Lung (tissue), 12 donors: ENCODE measurements around the gene INF2. TPM values are rescaled to one million over a fixed set of nuclear protein-coding genes. Genes with fewer than 3 reads are reported as not detected.

Source experiments
- ATAC-seq: fragments of 200-7000 bp; cut with Tn5 transposase; one replicate; pipeline ENCODE4 v1.9.1; 2020; ENCODE audit warnings: moderate number of reproducible peaks; ENCODE audit not compliant: insufficient read depth, low FRiP score
- DNase-seq, 3 donors: peaks; one replicate each; pipeline ENCODE4 v3.0.0-alpha.2; 2013 to 2017
- H3K27ac ChIP-seq, 2 donors: one replicate each; pipeline ENCODE4 v1.5.1; 2013; ENCODE audit warnings: mild to moderate bottlenecking in 2 of 2, moderate library complexity in 2 of 2, control low read depth in 1 of 2, inconsistent platforms in 1 of 2, low read depth in 1 of 2, low read length in 1 of 2
- H3K27me3 ChIP-seq, 3 donors: one replicate each; pipeline ENCODE4 v1.5.1; 2013; ENCODE audit warnings: low read length in 2 of 3; ENCODE audit not compliant: control insufficient read depth in 3 of 3, insufficient read depth in 3 of 3
- H3K36me3 ChIP-seq, 4 donors: one replicate each; pipeline ENCODE4 v1.5.1; 2013; ENCODE audit warnings: low read length in 4 of 4, mild to moderate bottlenecking in 1 of 4, moderate library complexity in 1 of 4; ENCODE audit not compliant: control insufficient read depth in 4 of 4, insufficient read depth in 4 of 4
- H3K4me1 ChIP-seq, 5 donors: one replicate each; pipeline ENCODE4 v1.5.1; 2013; ENCODE audit warnings: low read length in 5 of 5, mild to moderate bottlenecking in 2 of 5, moderate library complexity in 1 of 5; ENCODE audit not compliant: control insufficient read depth in 5 of 5, insufficient read depth in 5 of 5
- H3K4me3 ChIP-seq: one replicate; pipeline ENCODE4 v1.5.1; 2013; ENCODE audit warnings: mild to moderate bottlenecking, control low read depth, moderate library complexity
- H3K9ac ChIP-seq, 2 donors: one replicate each; pipeline ENCODE4 v1.5.1; 2013; ENCODE audit warnings: low read length in 2 of 2, control low read depth in 1 of 2; ENCODE audit not compliant: insufficient read depth in 1 of 2
- H3K9me3 ChIP-seq, 4 donors: one replicate each; pipeline ENCODE4 v1.5.1; 2013; ENCODE audit warnings: low read length in 3 of 4, mild to moderate bottlenecking in 1 of 4, moderate library complexity in 1 of 4; ENCODE audit not compliant: control insufficient read depth in 4 of 4, insufficient read depth in 3 of 4
- CTCF ChIP-seq: IDR thresholded peaks from 2 replicates; pipeline ENCODE4 v1.5.1; 2012; ENCODE audit warnings: mild to moderate bottlenecking; ENCODE audit errors: control extremely low read depth, extremely low read depth
- WGBS, 2 donors: extraction: QIAGEN DNeasy Blood & Tissue Kit; methylation state at CpG; one replicate each; pipeline ENCODE4 v1.1.7; 2013; 5-methylcytosine and 5-hydroxymethylcytosine counted together
- polyA plus RNA-seq, 2 donors: library from polyadenylated mRNA; stranded (reverse); fragments of 200-250 nt; gene quantifications; one replicate each; pipeline ENCODE4 v1.2.1, GENCODE V29; 2013
- total RNA-seq, 2 donors: library from RNA; depleted of rRNA in 1 of 2; stranded (reverse); fragments of >200 nt in 1 of 2; gene quantifications; one replicate each; pipeline ENCODE4 v1.2.1, GENCODE V29; 2014 to 2021
- donor health status: control.
- donor health status: control.
- donor health status: Bipolar disorder and iron deficiency.
- donor health status: healthy.
- donor health status: DM: yes; HTN: yes; CAD: no.

The INF2 gene
- total and polyA plus RNA-seq, 4 donors, result 46.1 to 119 (median 78.4) TPM

GRCh38 chr14:104708606-104709268 lies 19.3 kb downstream of the INF2 start:
- no peaks in the 10 kb centered on the region for H3K4me1 ChIP-seq
- DNase-seq, result peak; percentile 66 to 74 (median 66)
- H3K9me3 ChIP-seq, result no peaks in the 10 kb centered on the region
- peak; percentile 74 for ATAC-seq
- 55 to 56% methylated on average over 20 of the region's 20 CpGs for WGBS, 2 donors
- TF ChIP-seq CTCF, result peak; percentile 87
- H3K36me3 ChIP-seq, result peaks cover 0 to 68% (median 17%) of the 10 kb centered on the region in 4 donors
- no peak overlapping the region for H3K9ac ChIP-seq
- no peak overlapping the region for H3K27ac ChIP-seq
- no peak overlapping the region for H3K4me3 ChIP-seq
- H3K27me3 ChIP-seq, result no peaks in the 10 kb centered on the region

- Histone ChIP-seq H3K4me1 (no peaks in the 10 kb centered on the region), H3K9ac (no peak overlapping the region), H3K36me3 (peaks cover 0 to 68% (median 13%) of the 10 kb centered on the region in 4 donors), H3K4me3 (no peak overlapping the region), H3K27me3 (no peaks in the 10 kb centered on the region), H3K27ac (no peak overlapping the region), H3K9me3 (no peaks in the 10 kb centered on the region)
- ATAC-seq (no peak), DNase-seq (no peak)
- TF ChIP-seq CTCF, result no peak
- WGBS, 2 donors, result 89 to 91% methylated on average over 18 of the region's 18 CpGs
Measured at GRCh38 chr14:104709387-104710039, 20.1 kb downstream of the INF2 start.

- Histone ChIP-seq H3K9me3 (no peaks in the 10 kb centered on the region), H3K27me3 (no peaks in the 10 kb centered on the region), H3K4me1 (no peaks in the 10 kb centered on the region), H3K9ac (no peak overlapping the region), H3K4me3 (no peak overlapping the region), H3K27ac (no peak overlapping the region), H3K36me3 (peaks cover 0 to 75% (median 12%) of the 10 kb centered on the region in 4 donors)
- 94% methylated on average over 34 of the region's 34 CpGs for WGBS, 2 donors
- no peak for TF ChIP-seq CTCF
- DNase-seq (no peak), ATAC-seq (no peak)
Measured at GRCh38 chr14:104710071-104710735, 20.8 kb downstream of the INF2 start.
